Measurements from ENCODE around the gene CLEC2A.

- TF ChIP-seq CTCF (IDR thresholded peaks at IDR 0.05; ENCODE audit: borderline replicate concordance, extremely low read depth, low read length, poor library complexity, severe bottlenecking), result no peak
- no peak for TF ChIP-seq EZH2 (IDR thresholded peaks at IDR 0.05; ENCODE audit: borderline replicate concordance, low read depth, low read length, severe bottlenecking)
These were observed at the start of gene CLEC2A for GRCh38 chr12:9932270-9932669.

All from DND-41 (cell line).